ENCODE data around the gene PAK2.

GRCh38 chr3:196740481-196741248, 1.0 kb downstream of the PAK2 start:
- TF ChIP-seq CTCF (IDR thresholded peaks at IDR 0.05) (no peak), POLR2A (IDR thresholded peaks at IDR 0.05) (no peak)
